Mucosa of rectum (tissue), 2 donors: ENCODE results near the gene CHTF18.

Source experiments
- H3K27ac ChIP-seq, 2 donors: one replicate each; pipeline ENCODE4 v1.7.0; 2013; ENCODE audit warnings: inconsistent platforms in 2 of 2, low read depth in 2 of 2, low read length in 2 of 2
- H3K27me3 ChIP-seq, 2 donors: one replicate each; pipeline ENCODE4 v1.7.0; 2013; ENCODE audit warnings: low read length in 2 of 2; ENCODE audit not compliant: control insufficient read depth in 2 of 2, insufficient read depth in 2 of 2
- H3K36me3 ChIP-seq, 2 donors: one replicate each; pipeline ENCODE4 v1.7.0; 2013; ENCODE audit warnings: low read length in 2 of 2; ENCODE audit not compliant: control insufficient read depth in 2 of 2, insufficient read depth in 2 of 2
- H3K4me1 ChIP-seq, 2 donors: one replicate each; pipeline ENCODE4 v1.7.0; 2013; ENCODE audit warnings: low read length in 2 of 2, mild to moderate bottlenecking in 1 of 2; ENCODE audit not compliant: control insufficient read depth in 2 of 2, insufficient read depth in 2 of 2
- H3K4me3 ChIP-seq, 2 donors: one replicate each; pipeline ENCODE4 v1.7.0; 2013; ENCODE audit warnings: low read length in 2 of 2
- H3K9ac ChIP-seq, 2 donors: one replicate each; pipeline ENCODE4 v1.7.0; 2013; ENCODE audit warnings: low read length in 2 of 2, low read depth in 1 of 2, mild to moderate bottlenecking in 1 of 2
- H3K9me3 ChIP-seq, 2 donors: one replicate each; pipeline ENCODE4 v1.7.0; 2013; ENCODE audit warnings: low read length in 2 of 2; ENCODE audit not compliant: control insufficient read depth in 2 of 2
- donor health status: healthy.
- donor health status: Normal muscosa, but diverticular disease.

The CHTF18 gene

GRCh38 chr16:760545-761343, 27.7 kb upstream of the CHTF18 start, which contains the start of gene MSLN:
Gene MSLN, plus strand, starts transcription at chr16:760734. Its CDS starts 1,947 bp downstream, at chr16:762681.
- H3K27me3 ChIP-seq = peaks cover 4 to 12% of the 10 kb centered on the region in 2 donors
- no peaks in the 10 kb centered on the region for H3K9me3 ChIP-seq
- H3K36me3 ChIP-seq = no peaks in the 10 kb centered on the region
- H3K4me3 ChIP-seq = no peak within 1 kb of the TSS
- H3K27ac ChIP-seq = no peak within 1 kb of the TSS
- no peak within 1 kb of the TSS for H3K9ac ChIP-seq
- H3K4me1 ChIP-seq = no peaks in the 10 kb centered on the region

- H3K27ac ChIP-seq = no peak overlapping the region
- H3K27me3 ChIP-seq = peaks cover 0 to 12% of the 10 kb centered on the region in 2 donors
- H3K9me3 ChIP-seq = no peaks in the 10 kb centered on the region
- no peak overlapping the region for H3K9ac ChIP-seq
- no peak overlapping the region for H3K4me3 ChIP-seq
- no peaks in the 10 kb centered on the region for H3K4me1 ChIP-seq
- no peaks in the 10 kb centered on the region for H3K36me3 ChIP-seq
These were observed 26.6 kb upstream of the CHTF18 start for GRCh38 chr16:761625-762513.

- no peaks in the 10 kb centered on the region for H3K4me1 ChIP-seq
- H3K4me3 ChIP-seq = no peak overlapping the region
- no peak overlapping the region for H3K27ac ChIP-seq
- H3K27me3 ChIP-seq = peaks cover 0 to 12% of the 10 kb centered on the region in 2 donors
- H3K9me3 ChIP-seq = no peaks in the 10 kb centered on the region
- no peak overlapping the region for H3K9ac ChIP-seq
- H3K36me3 ChIP-seq = no peaks in the 10 kb centered on the region
These were observed 25.7 kb upstream of the CHTF18 start for GRCh38 chr16:762595-763268.

GRCh38 chr16:763369-764183, 24.8 kb upstream of the CHTF18 start:
- H3K36me3 ChIP-seq = no peaks in the 10 kb centered on the region
- H3K27me3 ChIP-seq = peaks cover 0 to 12% of the 10 kb centered on the region in 2 donors
- no peak overlapping the region for H3K4me3 ChIP-seq
- no peak overlapping the region for H3K9ac ChIP-seq
- no peaks in the 10 kb centered on the region for H3K9me3 ChIP-seq
- H3K4me1 ChIP-seq = no peaks in the 10 kb centered on the region
- no peak overlapping the region for H3K27ac ChIP-seq

- H3K9me3 ChIP-seq = no peaks in the 10 kb centered on the region
- no peak overlapping the region for H3K9ac ChIP-seq
- no peaks in the 10 kb centered on the region for H3K4me1 ChIP-seq
- H3K36me3 ChIP-seq = no peaks in the 10 kb centered on the region
- peaks cover 0 to 12% of the 10 kb centered on the region in 2 donors for H3K27me3 ChIP-seq
- no peak overlapping the region for H3K4me3 ChIP-seq
- H3K27ac ChIP-seq = no peak overlapping the region
These were observed 24.2 kb upstream of the CHTF18 start for GRCh38 chr16:764184-764750.

- no peaks in the 10 kb centered on the region for H3K36me3 ChIP-seq
- H3K27ac ChIP-seq = no peak overlapping the region
- H3K9ac ChIP-seq = no peak overlapping the region
- no peak overlapping the region for H3K4me3 ChIP-seq
- peaks cover 0 to 12% of the 10 kb centered on the region in 2 donors for H3K27me3 ChIP-seq
- no peaks in the 10 kb centered on the region for H3K9me3 ChIP-seq
- no peaks in the 10 kb centered on the region for H3K4me1 ChIP-seq
These were observed 23.5 kb upstream of the CHTF18 start for GRCh38 chr16:764848-765487.

- no peak overlapping the region for H3K4me3 ChIP-seq
- no peaks in the 10 kb centered on the region for H3K36me3 ChIP-seq
- H3K9me3 ChIP-seq = no peaks in the 10 kb centered on the region
- peaks cover 0 to 12% of the 10 kb centered on the region in 2 donors for H3K27me3 ChIP-seq
- H3K27ac ChIP-seq = no peak overlapping the region
- H3K4me1 ChIP-seq = no peaks in the 10 kb centered on the region
- no peak overlapping the region for H3K9ac ChIP-seq
These were observed 22.9 kb upstream of the CHTF18 start for GRCh38 chr16:765488-765865.

- peaks cover 0 to 9% of the 10 kb centered on the region in 2 donors for H3K27me3 ChIP-seq
- no peaks in the 10 kb centered on the region for H3K4me1 ChIP-seq
- H3K36me3 ChIP-seq = no peaks in the 10 kb centered on the region
- H3K9me3 ChIP-seq = no peaks in the 10 kb centered on the region
- H3K9ac ChIP-seq = no peak overlapping the region
- H3K4me3 ChIP-seq = no peak overlapping the region
- H3K27ac ChIP-seq = no peak overlapping the region
These were observed 22.2 kb upstream of the CHTF18 start for GRCh38 chr16:766008-766819.
